GM12891 (cell line): Measurements from ENCODE around the gene NPIPB6. TPM values are rescaled to one million over a fixed set of nuclear protein-coding genes. Genes with fewer than 3 reads are reported as not detected.
"Not testable (repeated sequence)": the region's sequence is repeated elsewhere in the genome, so short reads cannot be mapped to it uniquely, and the experiment has no call there.

Experiments used
- DNase-seq: peaks from one replicate; pipeline ENCODE4 v3.0.0; 2011; ENCODE audit warnings: low spot score; ENCODE audit not compliant: insufficient read length
- FAIRE-seq: peaks from 2 replicates; lab custom pipeline; 2011; peaks lifted over from hg19 to GRCh38; lab: Jason Lieb, UNC
- polyA plus RNA-seq: library from polyadenylated mRNA; unstranded; fragments of >200 nt; gene quantifications from one replicate; pipeline ENCODE4 v1.2.1, GENCODE V29; 2012; ENCODE audit warnings: low read depth, missing spikeins, inconsistent platforms; ENCODE audit not compliant: missing spikeins

Gene NPIPB6
- 0.17 TPM for polyA plus RNA-seq

DNA sequence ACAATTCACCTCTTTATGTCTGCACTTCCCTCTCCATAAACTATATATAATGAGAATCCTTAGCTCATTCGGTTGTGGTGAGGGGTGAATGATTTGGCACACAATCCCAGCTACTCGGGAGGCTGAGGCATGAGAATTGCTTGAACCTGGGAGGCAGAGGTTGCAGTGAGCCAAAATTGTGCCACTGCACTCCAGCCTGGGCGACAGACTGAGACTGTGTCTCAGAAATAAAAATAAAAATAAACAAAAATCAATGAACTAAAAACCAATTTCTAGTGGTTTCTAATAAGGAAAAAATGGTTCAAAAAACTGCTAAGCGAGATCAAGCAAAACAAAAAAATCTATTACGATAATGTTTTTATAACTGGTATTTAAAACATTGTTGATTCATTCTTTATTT is at the start of gene NPIPB6:
NPIPB6 (minus strand) TSS at position 101 of the 400 bp plus-strand sequence. CDS start 686 bp downstream, outside the sequence.
- not testable (repeated sequence) for DNase-seq, FAIRE-seq

DNA sequence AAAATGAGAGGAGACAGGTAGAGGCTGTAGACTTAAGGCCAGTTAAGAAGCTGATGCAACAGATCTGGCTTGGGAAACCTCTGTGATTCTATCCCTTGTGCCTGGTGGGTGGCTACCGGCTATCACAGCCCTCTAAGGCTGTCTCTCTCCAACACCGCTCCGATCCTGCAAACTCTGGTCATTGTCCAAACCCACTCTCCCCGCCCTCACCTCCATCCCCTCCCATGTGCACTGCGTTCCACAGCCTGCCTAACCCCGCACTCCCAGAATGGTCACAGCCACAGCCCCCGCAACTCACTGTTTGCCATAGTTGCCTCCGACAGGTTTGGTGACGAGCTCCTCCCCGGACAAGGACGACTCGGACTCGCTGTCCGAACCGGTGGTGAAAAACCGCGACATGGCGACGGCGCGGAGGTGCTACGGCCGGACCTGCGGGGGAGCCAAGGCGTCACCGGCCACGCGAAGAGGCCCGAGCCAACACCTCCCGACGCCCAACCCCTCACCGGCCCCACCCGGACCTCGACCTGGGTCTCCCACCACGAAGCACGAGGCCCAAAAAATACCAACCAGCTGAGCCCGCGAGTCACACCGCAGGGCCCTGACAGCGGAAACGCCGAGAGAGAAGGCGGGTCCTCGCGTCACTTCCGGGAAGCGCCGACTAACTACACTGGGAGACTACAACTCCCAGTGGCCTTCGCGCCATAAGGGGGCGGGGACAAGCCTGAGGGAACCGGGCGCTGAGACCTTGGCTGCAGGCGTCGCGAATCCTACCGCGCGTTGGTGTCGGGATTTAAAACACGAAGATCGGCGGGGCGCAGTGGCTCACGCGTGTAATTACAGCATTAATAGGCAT is 40.1 kb upstream of the NPIPB6 start, which contains the start of gene EIF3CL:
EIF3CL (minus strand) TSS at position 622 of the 853 bp plus-strand sequence; CDS start at position 399, 223 bp downstream.
- DNase-seq: not testable (repeated sequence)
- peak; percentile 97 for FAIRE-seq

DNA sequence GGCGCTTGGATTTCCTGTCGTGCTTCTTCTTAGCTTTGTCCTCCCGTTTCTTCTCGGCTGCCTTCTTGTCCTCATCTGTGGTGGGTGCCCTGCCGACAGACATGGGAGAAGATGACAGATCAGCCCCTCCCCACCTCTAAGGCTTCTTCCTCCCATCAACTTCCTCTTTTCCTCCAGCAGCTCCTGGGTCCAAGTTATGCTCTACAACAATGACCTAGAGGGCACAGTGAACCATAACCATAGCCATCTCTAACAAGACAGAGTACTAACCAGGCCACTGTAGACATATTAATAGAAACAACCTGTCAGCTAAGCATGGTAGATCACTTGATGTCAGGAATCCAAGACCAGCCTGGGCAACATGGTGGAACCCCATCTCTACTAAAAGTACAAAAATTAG is 28.7 kb upstream of the NPIPB6 start:
- FAIRE-seq: not testable (repeated sequence)

DNA sequence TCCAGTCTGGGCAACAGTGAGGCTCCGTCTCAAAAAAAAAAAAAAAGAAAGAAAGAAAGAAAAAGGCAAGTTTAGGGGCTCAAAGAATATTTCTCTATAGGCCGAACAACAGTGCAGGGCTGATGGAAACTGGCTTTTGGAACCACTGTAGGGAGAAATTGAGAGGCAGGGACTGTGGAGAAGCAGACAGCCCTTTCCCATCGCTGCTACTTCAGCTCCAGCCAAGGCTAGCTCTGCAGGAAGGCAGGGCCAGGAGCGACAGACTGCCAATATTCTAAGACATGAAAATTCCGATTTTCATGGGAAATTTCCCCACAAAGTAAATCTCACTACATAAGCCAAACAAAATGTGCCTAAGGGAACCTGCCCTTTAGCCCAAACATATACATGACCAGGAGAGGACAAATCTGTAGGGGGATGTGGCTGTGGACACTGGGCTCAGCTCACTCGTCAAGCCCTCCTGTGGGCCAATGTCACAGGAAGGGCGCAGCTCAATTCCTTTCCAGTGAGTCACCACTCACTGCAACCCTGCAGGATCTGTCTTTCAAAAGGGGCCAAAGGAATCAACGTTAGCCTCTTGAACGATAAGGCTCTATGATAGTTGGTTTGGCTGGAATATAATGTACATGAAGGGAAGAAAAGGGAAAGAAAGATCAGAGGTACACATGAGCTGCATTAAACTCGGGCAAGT is 19.0 kb upstream of the NPIPB6 start:
- DNase-seq, FAIRE-seq: not testable (repeated sequence)

More for the DNA sequence above, 28.7 kb upstream of the NPIPB6 start:
- DNase-seq: not testable (repeated sequence)

DNA sequence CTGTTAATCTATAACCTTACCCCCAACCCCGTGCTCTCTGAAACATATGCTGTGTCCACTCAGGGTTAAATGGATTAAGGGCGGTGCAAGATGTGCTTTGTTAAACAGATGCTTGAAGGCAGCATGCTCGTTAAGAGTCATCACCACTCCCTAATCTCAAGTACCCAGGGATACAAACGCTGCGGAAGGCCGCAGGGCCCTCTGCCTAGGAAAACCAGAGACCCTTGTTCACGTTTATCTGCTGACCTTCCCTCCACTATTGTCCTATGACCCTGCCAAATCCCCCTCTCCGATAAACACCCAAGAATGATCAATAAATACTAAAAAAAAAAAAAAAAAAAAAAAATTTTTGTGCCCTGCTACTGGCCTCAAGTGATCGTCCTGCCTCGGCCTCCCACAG is 14.5 kb upstream of the NPIPB6 start:
- FAIRE-seq: not testable (repeated sequence)

DNA sequence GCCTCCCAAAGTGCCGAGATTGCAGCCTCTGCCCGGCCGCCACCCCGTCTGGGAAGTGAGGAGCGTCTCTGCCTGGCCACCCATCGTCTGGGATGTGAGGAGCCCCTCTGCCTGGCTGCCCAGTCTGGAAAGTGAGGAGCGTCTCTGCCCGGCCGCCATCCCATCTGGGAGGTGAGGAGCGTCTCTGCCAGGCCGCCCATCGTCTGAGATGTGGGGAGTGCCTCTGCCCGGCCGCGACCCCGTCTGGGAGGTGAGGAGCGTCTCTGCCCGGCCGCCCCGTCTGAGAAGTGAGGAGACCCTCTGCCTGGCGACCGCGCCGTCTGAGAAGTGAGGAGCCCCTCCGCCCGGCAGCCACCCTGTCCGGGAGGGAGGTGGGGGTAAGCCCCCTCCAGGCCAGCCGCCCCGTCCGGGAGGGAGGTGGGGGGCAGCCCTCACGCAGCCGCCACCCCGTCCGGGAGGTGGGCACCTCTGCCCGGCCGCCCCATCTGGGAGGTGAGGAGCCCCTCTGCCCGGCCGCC is 13.9 kb upstream of the NPIPB6 start:
- FAIRE-seq, DNase-seq: not testable (repeated sequence)

More for the DNA sequence above, 14.5 kb upstream of the NPIPB6 start:
- not testable (repeated sequence) for DNase-seq

DNA sequence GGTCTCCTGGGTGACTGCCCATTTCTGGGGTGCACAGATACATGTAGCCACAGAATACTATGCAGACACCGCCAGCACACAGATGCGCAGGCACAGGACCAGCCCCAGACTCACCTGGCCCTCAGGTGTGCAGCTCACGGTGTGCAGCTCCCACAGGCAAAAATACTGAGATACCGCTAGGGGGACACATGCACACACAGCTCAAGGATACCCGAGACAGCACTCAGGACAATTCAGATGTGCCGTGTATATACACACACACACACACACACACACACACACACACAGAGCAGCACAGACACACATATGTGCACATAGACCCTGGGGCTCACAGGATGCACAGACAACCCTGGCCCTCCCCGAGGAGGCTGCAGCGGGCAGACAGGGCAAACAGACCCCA is 11.8 kb upstream of the NPIPB6 start:
- DNase-seq, FAIRE-seq: not testable (repeated sequence)

DNA sequence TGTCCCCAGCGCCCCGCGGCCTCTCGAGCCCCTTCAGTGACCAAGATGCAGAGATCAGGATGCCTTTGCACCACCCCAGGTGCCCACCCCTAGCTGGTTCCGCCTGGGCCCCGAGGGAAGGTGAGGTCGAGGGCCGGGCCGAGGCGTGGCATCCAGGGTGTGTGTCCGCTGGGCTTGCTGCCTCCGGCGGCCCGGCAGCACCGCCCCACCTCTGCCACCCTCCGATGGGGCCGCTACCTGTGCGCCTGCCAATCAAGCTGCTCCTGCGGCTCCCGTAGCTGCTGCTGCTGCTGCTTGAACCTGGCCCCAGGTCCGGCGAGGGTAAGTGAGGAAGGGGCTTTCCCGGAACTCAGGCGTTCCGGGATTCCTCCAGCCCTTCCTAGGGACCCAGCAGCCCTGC is 11.0 kb upstream of the NPIPB6 start:
- DNase-seq: not testable (repeated sequence)

DNA sequence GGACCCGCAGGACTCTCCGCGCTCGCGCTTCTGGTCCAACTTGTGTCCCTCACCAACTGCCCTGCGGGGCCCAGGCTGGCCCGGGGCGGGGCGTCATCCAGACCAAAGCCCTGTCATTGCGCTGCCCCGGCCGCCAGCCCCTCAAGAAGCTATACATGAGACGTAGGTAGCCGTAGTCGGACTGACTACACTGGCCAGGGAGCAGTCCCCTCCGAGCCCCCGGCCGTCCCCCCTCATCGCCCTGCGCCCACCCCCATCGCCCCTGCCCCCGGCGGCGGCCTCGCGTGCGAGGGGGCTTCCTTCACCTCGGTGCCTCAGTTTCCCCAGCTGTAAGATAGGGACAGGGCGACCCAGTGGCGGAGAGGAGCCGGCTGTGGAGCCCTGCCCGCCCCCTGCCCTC is 4.6 kb upstream of the NPIPB6 start:
- not testable (repeated sequence) for DNase-seq, FAIRE-seq

More for the DNA sequence above, 11.0 kb upstream of the NPIPB6 start:
- not testable (repeated sequence) for FAIRE-seq

DNA sequence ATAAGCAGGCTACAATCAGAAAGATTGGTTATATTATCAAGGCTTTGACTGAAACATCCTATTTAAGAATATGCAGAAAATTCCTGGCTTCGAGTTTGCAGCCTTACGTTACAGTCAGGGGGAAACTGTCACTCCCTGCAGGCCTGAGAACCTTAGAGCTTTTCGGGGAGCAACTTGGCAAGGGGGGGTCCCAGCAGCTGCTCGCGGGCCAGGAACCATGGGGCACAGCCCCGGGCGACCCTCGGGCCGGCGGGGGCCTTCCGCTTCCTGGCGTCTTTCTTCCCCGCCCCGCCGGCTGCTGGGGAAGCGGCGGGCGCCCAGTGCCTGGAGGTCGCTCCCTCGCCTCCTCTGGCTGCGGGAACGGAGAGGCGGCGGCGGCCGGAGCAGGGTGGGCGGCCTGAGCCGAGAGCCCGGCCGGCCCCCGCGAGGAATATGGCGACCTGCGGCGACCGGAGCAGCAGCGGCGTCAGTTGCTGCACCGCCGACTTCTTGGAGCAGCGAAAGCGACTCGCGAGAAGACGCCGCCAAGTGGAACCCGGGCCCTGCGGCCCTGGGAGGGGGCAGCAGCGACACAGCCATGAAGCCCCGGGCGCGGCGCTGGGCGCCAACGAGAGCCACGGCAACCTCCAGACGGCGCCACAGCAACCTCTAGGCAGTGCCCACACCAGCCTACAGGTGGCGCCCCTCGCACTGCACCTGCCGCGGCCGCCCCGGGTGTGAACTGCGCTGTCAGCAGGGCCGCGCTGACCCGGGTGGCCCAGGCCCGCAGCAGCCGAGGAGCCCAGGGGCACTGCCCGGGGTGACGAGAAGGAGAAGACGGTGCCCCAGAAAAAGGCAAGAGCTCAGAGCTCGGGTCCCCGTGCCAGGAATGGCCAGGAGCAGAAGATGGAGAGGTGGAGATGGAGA is 1.2 kb upstream of the NPIPB6 start:
- DNase-seq: not testable (repeated sequence)
- FAIRE-seq: peak; percentile 92

DNA sequence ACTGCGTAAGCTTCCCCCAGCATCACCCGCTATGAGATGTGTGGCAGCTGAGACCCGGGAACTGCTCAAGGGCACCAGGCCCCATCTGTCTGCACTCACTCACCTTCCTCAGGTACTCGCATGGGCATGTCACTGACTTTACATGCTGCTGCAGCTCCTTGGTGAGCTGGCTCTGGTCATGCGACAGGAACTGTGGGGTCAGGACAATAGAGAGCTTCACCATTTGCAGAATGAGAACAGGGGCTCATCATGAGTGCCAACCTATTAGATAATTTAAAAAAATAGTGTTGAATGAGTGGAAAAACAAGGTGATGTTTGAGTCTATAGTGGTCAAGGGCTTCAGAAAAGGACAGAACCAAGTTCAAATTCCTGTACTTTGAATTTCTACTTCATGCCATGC is 708 bp downstream of the NPIPB6 start:
- not testable (repeated sequence) for DNase-seq, FAIRE-seq

DNA sequence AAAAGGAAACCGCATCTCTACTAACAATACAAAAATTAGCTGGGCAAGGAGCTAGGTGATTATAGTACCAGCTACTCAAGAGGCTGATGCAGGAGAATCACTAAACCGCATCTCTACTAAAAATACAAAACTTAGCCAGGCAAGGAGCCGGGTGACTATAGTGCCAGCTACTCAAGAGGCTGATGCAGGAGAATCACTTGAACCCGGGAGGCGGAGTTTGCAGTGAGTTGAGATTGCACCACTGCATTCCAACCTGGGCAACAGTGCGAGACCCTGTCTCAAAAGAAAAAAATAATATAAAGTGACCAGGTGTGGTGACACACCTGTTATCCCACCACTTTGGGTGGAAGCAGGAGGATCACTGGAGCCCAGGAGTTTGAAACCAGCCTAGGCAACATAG is 25.1 kb downstream of the NPIPB6 start:
- DNase-seq, FAIRE-seq: not testable (repeated sequence)

DNA sequence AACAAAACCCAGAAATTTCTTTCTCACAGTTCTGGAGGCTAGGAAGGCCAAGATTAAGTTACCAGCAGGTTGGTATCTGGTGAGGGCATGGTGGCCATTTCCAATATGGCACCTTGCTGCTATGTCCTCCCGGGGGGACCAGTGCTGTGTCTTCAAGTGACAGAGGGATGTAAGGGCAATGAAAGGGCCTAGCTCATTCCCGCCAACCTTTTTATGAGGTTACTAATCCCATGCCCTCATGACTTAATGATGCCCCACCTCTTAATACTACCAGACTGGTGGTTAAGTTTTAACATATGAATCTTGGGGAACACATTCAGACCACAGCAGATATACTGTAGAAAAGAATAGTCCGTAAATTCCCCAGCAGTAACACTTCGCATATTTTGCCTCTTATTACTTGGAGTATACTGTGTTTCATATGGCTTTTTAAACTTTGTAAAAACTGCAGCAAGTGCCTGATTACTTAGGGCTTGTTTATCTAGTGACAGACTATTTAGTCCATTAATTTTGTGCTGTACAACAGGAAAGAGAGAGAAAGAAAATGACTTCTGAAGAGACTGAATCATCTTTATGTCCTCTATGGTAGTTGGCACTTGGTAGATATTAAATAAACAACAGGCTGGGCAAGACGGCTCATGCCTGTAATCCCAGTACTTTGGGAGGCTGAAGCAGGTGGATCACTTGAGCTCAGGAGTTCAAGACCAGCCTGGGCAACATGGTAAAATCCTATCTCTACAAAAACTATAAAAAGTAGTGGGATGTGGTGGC is 26.2 kb downstream of the NPIPB6 start:
- FAIRE-seq, DNase-seq: not testable (repeated sequence)

DNA sequence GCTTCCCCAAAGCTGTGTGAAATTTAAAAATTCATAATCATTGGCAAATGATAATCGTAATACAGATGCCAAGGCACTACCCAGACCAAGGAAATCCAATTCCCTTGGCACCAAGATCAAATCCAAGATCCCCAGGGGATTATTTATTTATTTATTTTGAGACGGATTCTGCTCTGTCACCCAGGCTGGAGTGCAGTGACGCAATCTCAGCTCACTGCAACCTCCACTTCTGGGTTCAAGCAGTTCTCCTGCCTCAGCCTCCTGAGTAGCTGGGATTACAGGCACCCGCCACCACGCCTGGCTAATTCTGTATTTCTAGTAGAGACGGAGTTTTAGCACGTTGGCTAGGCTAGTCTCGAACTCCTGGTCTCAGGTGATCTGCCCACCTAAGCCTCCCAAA is 27.6 kb downstream of the NPIPB6 start:
- not testable (repeated sequence) for FAIRE-seq, DNase-seq

DNA sequence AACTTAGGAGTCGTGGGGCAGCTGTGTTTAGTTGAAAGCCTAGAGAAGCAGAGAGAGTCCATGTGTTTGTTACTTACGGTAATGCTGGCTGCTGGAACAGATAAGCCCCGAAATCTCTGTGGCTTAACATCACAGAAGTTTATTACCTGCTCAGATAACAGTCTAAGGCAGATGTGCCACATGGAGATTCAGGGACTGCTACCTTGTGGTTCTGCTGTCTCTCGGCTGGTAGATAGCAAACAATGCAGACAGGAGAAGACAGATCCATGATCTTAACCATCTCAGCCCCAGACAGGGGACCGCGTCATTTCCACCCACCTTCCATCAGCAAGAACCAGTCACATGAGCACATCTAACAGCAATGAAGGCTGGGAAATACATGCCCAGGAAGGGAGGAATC is 30.7 kb downstream of the NPIPB6 start:
- FAIRE-seq, DNase-seq: not testable (repeated sequence)

DNA sequence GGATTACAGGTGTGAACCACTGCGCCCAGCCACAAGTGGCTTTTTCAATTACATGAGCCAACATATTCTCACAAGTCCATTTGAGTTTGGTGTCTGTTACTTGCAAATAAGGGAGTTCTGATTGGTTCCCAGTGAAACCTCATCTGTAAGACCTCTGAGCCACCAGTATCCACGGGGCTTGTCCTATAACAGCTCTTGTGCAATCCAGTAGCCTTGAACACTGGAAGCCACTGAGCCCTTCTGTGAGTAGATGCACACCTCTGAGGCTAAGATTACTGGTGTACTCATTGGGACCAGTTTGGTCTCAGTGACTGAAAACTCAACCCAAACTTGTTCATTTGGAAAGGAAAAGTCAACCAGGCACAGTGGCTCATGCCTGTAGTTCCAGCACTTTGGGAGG is 32.3 kb downstream of the NPIPB6 start:
- DNase-seq, FAIRE-seq: not testable (repeated sequence)

DNA sequence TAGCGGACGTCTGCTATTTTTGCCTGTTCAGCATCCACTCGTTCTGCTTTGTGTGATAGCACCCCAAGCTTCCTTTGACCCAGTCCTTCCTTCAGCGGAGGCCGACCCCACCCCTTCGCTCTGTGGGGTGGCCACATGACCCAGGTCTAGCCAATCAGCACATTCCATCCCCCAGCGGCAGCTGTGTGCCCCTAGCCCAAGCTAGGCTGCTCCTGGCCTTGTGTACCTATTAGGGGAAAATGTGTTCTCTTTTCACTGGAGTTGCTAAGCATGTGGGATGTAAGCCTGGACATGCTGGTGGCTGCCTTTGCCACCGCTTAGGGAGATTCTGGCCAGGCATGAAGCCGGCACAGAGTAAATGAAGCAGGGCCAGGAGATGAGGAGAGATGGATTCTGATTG is 33.1 kb downstream of the NPIPB6 start:
- not testable (repeated sequence) for DNase-seq, FAIRE-seq
